Stimulated activated naive B cell treated with anti-CD40 and anti-IgM and Interleukin-4, amounts not matched to agents 10 μg/mL and 1 μg/mL and 100 μg/mL, for 72 hours (primary cell): ENCODE measurements around the gene TAOK1.

Experiments
- ATAC-seq, 2 donors: fragments of 150-1000 bp; cut with Tn5 transposase; replicated peaks; 2 replicates each; pipeline ENCODE4 v1.10.0; 2021; ENCODE audit warnings: moderate library complexity in 1 of 2
- DNase-seq: peaks from one replicate; pipeline ENCODE4 v3.0.0; 2021
- H3K27ac Mint-ChIP-seq: one replicate; pipeline ENCODE4 v1.8.0; 2022; ENCODE audit warnings: mild to moderate bottlenecking, mixed read lengths
- H3K27me3 Mint-ChIP-seq, 2 donors: one replicate each; pipeline ENCODE4 v1.8.0; 2022; ENCODE audit warnings: mixed read lengths in 2 of 2
- H3K36me3 Mint-ChIP-seq, 2 donors: one replicate each; pipeline ENCODE4 v1.8.0; 2022; ENCODE audit warnings: mixed read lengths in 2 of 2, mild to moderate bottlenecking in 1 of 2
- H3K4me1 Mint-ChIP-seq, 2 donors: one replicate each; pipeline ENCODE4 v1.8.0; 2022; ENCODE audit warnings: mixed read lengths in 2 of 2, mild to moderate bottlenecking in 1 of 2
- H3K4me3 Mint-ChIP-seq, 2 donors: one replicate each; pipeline ENCODE4 v1.8.0; 2022; ENCODE audit warnings: mild to moderate bottlenecking in 2 of 2, mixed read lengths in 2 of 2, moderate library complexity in 1 of 2
- H3K9me3 Mint-ChIP-seq, 2 donors: one replicate each; pipeline ENCODE4 v1.8.0; 2022; ENCODE audit warnings: mixed read lengths in 2 of 2, mild to moderate bottlenecking in 1 of 2

The TAOK1 gene

GRCh38 chr17:29570521-29570920 lies 180.4 kb downstream of the TAOK1 start:
- peaks cover 29 to 54% of the 10 kb centered on the region in 2 donors for H3K4me1 Mint-ChIP-seq
- H3K36me3 Mint-ChIP-seq = peaks cover 29 to 31% of the 10 kb centered on the region in 2 donors
- no peaks in the 10 kb centered on the region for H3K9me3 Mint-ChIP-seq
- no peak overlapping the region for H3K4me3 Mint-ChIP-seq
- H3K27ac Mint-ChIP-seq = no peak overlapping the region
- no peaks in the 10 kb centered on the region for H3K27me3 Mint-ChIP-seq
- DNase-seq (peak; percentile 0), ATAC-seq (no peak)

GRCh38 chr17:29571486-29571882 lies 181.3 kb downstream of the TAOK1 start:
- Mint-ChIP-seq H3K27ac (no peak overlapping the region), H3K36me3 (peaks cover 31 to 36% of the 10 kb centered on the region in 2 donors), H3K9me3 (no peaks in the 10 kb centered on the region), H3K4me1 (peaks cover 30 to 47% of the 10 kb centered on the region in 2 donors), H3K27me3 (no peaks in the 10 kb centered on the region), H3K4me3 (no peak overlapping the region)
- ATAC-seq (no peak), DNase-seq (no peak)

- DNase-seq = no peak
- no peak for ATAC-seq
- peaks cover 31 to 37% of the 10 kb centered on the region in 2 donors for H3K36me3 Mint-ChIP-seq
- no peak overlapping the region for H3K4me3 Mint-ChIP-seq
- H3K4me1 Mint-ChIP-seq = peaks cover 30 to 47% of the 10 kb centered on the region in 2 donors
- no peaks in the 10 kb centered on the region for H3K9me3 Mint-ChIP-seq
- no peak overlapping the region for H3K27ac Mint-ChIP-seq
- H3K27me3 Mint-ChIP-seq = no peaks in the 10 kb centered on the region
Measured at GRCh38 chr17:29571883-29572681, 181.9 kb downstream of the TAOK1 start.

GRCh38 chr17:29572691-29573557 lies 182.8 kb downstream of the TAOK1 start:
- H3K9me3 Mint-ChIP-seq = no peaks in the 10 kb centered on the region
- ATAC-seq = peak; percentile 45 to 48
- no peak overlapping the region for H3K27ac Mint-ChIP-seq
- H3K4me3 Mint-ChIP-seq = peak overlapping the region in 1 of 2 donors; percentile 37
- no peaks in the 10 kb centered on the region for H3K27me3 Mint-ChIP-seq
- peak; percentile 67 for DNase-seq
- H3K36me3 Mint-ChIP-seq = peaks cover 36 to 40% of the 10 kb centered on the region in 2 donors
- H3K4me1 Mint-ChIP-seq = peaks cover 30 to 47% of the 10 kb centered on the region in 2 donors

- DNase-seq (no peak), ATAC-seq (no peak)
- Mint-ChIP-seq H3K27ac (no peak overlapping the region), H3K4me3 (no peak overlapping the region), H3K27me3 (no peaks in the 10 kb centered on the region), H3K36me3 (peaks cover 42 to 45% of the 10 kb centered on the region in 2 donors), H3K9me3 (no peaks in the 10 kb centered on the region), H3K4me1 (peaks cover 27 to 47% of the 10 kb centered on the region in 2 donors)
Measured at GRCh38 chr17:29573558-29573869, 183.4 kb downstream of the TAOK1 start.

GRCh38 chr17:29573871-29574731 lies 183.9 kb downstream of the TAOK1 start:
- Mint-ChIP-seq H3K27ac (peak overlapping the region; percentile 14), H3K36me3 (peaks cover 44 to 48% of the 10 kb centered on the region in 2 donors), H3K4me1 (peaks cover 26 to 43% of the 10 kb centered on the region in 2 donors), H3K4me3 (no peak overlapping the region), H3K27me3 (no peaks in the 10 kb centered on the region), H3K9me3 (no peaks in the 10 kb centered on the region)
- no peak for DNase-seq
- ATAC-seq = no peak

- Mint-ChIP-seq H3K36me3 (peaks cover 45 to 54% of the 10 kb centered on the region in 2 donors), H3K4me3 (no peak overlapping the region), H3K9me3 (no peaks in the 10 kb centered on the region), H3K27me3 (no peaks in the 10 kb centered on the region), H3K4me1 (peaks cover 23 to 40% of the 10 kb centered on the region in 2 donors), H3K27ac (peak overlapping the region; percentile 11)
- DNase-seq (no peak), ATAC-seq (no peak)
Measured at GRCh38 chr17:29574732-29575510, 184.8 kb downstream of the TAOK1 start.

GRCh38 chr17:29575511-29576213 lies 185.5 kb downstream of the TAOK1 start:
- Mint-ChIP-seq H3K9me3 (peaks cover 2 to 4% of the 10 kb centered on the region in 2 donors), H3K36me3 (peaks cover 51 to 58% of the 10 kb centered on the region in 2 donors), H3K27me3 (no peaks in the 10 kb centered on the region), H3K4me3 (no peak overlapping the region), H3K27ac (peak overlapping the region; percentile 11), H3K4me1 (peaks cover 27 to 45% of the 10 kb centered on the region in 2 donors)
- ATAC-seq (no peak), DNase-seq (no peak)

GRCh38 chr17:29576214-29577000 lies 186.2 kb downstream of the TAOK1 start:
- Mint-ChIP-seq H3K4me1 (peaks cover 29 to 49% of the 10 kb centered on the region in 2 donors), H3K9me3 (peaks cover 2 to 4% of the 10 kb centered on the region in 2 donors), H3K4me3 (no peak overlapping the region), H3K27ac (peak overlapping the region; percentile 47), H3K27me3 (no peaks in the 10 kb centered on the region), H3K36me3 (peaks cover 49 to 62% of the 10 kb centered on the region in 2 donors)
- DNase-seq (no peak), ATAC-seq (no peak)

- Mint-ChIP-seq H3K4me1 (peaks cover 29 to 45% of the 10 kb centered on the region in 2 donors), H3K27me3 (no peaks in the 10 kb centered on the region), H3K27ac (no peak overlapping the region), H3K36me3 (peaks cover 53 to 62% of the 10 kb centered on the region in 2 donors), H3K9me3 (peaks cover 2 to 4% of the 10 kb centered on the region in 2 donors), H3K4me3 (no peak overlapping the region)
- ATAC-seq = no peak
- DNase-seq = no peak
Measured at GRCh38 chr17:29577001-29577370, 186.8 kb downstream of the TAOK1 start.

GRCh38 chr17:29577385-29578211 lies 187.4 kb downstream of the TAOK1 start:
- peaks cover 59 to 67% of the 10 kb centered on the region in 2 donors for H3K36me3 Mint-ChIP-seq
- DNase-seq = no peak
- ATAC-seq = no peak
- no peak overlapping the region for H3K4me3 Mint-ChIP-seq
- peaks cover 29 to 44% of the 10 kb centered on the region in 2 donors for H3K4me1 Mint-ChIP-seq
- H3K27ac Mint-ChIP-seq = no peak overlapping the region
- peaks cover 2 to 4% of the 10 kb centered on the region in 2 donors for H3K9me3 Mint-ChIP-seq
- no peaks in the 10 kb centered on the region for H3K27me3 Mint-ChIP-seq
